Measurements from ENCODE around the gene MAN2A1.

Gene MAN2A1

GRCh38 chr5:109901628-109901981, 211.9 kb downstream of the MAN2A1 start:
- Histone ChIP-seq H3K27ac (ENCODE audit: low read length) (no peak overlapping the region), H3K36me3 (ENCODE audit: control insufficient read depth in 2 of 2, insufficient read depth in 2 of 2, low read length in 2 of 2) (no peaks in the 10 kb centered on the region), H3K9ac (ENCODE audit: low read length in 2 of 2) (no peak overlapping the region), H3K9me3 (ENCODE audit: control insufficient read depth in 2 of 2, low read length in 2 of 2) (no peaks in the 10 kb centered on the region), H3K4me1 (ENCODE audit: control insufficient read depth, insufficient read depth, low read length) (no peaks in the 10 kb centered on the region), H3K27me3 (ENCODE audit: control insufficient read depth in 1 of 2, insufficient read depth in 2 of 2, low read length in 2 of 2) (no peaks in the 10 kb centered on the region), H3K4me3 (ENCODE audit: low read length in 2 of 2) (no peak overlapping the region)

- H3K27me3 ChIP-seq (ENCODE audit: control insufficient read depth in 1 of 2, insufficient read depth in 2 of 2, low read length in 2 of 2): no peaks in the 10 kb centered on the region
- no peaks in the 10 kb centered on the region for H3K9me3 ChIP-seq (ENCODE audit: control insufficient read depth in 2 of 2, low read length in 2 of 2)
- no peaks in the 10 kb centered on the region for H3K36me3 ChIP-seq (ENCODE audit: control insufficient read depth in 2 of 2, insufficient read depth in 2 of 2, low read length in 2 of 2)
- peaks cover 2% of the 10 kb centered on the region for H3K4me1 ChIP-seq (ENCODE audit: control insufficient read depth, insufficient read depth, low read length)
- no peak overlapping the region for H3K9ac ChIP-seq (ENCODE audit: low read length in 2 of 2)
- no peak overlapping the region for H3K27ac ChIP-seq (ENCODE audit: low read length)
- H3K4me3 ChIP-seq (ENCODE audit: low read length in 2 of 2): no peak overlapping the region
Measured at GRCh38 chr5:109903061-109903460, 213.3 kb downstream of the MAN2A1 start.

DNA sequence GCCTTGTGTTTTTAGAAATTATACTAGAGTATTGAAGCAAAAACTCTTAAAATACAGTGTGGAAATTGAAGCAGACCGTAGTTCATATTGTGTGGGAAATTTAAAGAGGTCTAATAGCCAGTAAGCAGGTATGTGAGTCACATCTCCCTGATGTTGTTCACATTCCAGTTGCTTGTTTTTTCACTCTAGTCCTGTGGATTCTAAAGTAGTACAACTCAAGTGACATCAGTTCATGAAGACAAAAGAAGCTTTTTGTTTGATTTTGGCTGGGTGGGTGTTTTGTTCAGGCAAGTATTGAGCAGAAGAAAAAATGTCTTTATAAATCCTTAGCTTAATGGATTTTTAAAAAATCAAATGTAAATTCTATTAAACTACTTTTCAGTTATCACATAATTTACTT, 216.2 kb downstream of the MAN2A1 start:
- Histone ChIP-seq H3K4me1 (ENCODE audit: control insufficient read depth, insufficient read depth, low read length) (peaks cover 2% of the 10 kb centered on the region), H3K9me3 (ENCODE audit: control insufficient read depth in 2 of 2, low read length in 2 of 2) (no peaks in the 10 kb centered on the region), H3K36me3 (ENCODE audit: control insufficient read depth in 2 of 2, insufficient read depth in 2 of 2, low read length in 2 of 2) (no peaks in the 10 kb centered on the region), H3K27ac (ENCODE audit: low read length) (no peak overlapping the region), H3K4me3 (ENCODE audit: low read length in 2 of 2) (no peak overlapping the region), H3K27me3 (ENCODE audit: control insufficient read depth in 1 of 2, insufficient read depth in 2 of 2, low read length in 2 of 2) (no peaks in the 10 kb centered on the region), H3K9ac (ENCODE audit: low read length in 2 of 2) (no peak overlapping the region)

- H3K27me3 ChIP-seq (ENCODE audit: control insufficient read depth in 1 of 2, insufficient read depth in 2 of 2, low read length in 2 of 2): no peaks in the 10 kb centered on the region
- peaks cover 2% of the 10 kb centered on the region for H3K4me1 ChIP-seq (ENCODE audit: control insufficient read depth, insufficient read depth, low read length)
- H3K36me3 ChIP-seq (ENCODE audit: control insufficient read depth in 2 of 2, insufficient read depth in 2 of 2, low read length in 2 of 2): no peaks in the 10 kb centered on the region
- no peaks in the 10 kb centered on the region for H3K9me3 ChIP-seq (ENCODE audit: control insufficient read depth in 2 of 2, low read length in 2 of 2)
- H3K4me3 ChIP-seq (ENCODE audit: low read length in 2 of 2): no peak overlapping the region
- H3K9ac ChIP-seq (ENCODE audit: low read length in 2 of 2): no peak overlapping the region
- no peak overlapping the region for H3K27ac ChIP-seq (ENCODE audit: low read length)
Measured at GRCh38 chr5:109907189-109907588, 217.5 kb downstream of the MAN2A1 start.

GRCh38 chr5:109907731-109908130, 218.0 kb downstream of the MAN2A1 start:
- no peaks in the 10 kb centered on the region for H3K9me3 ChIP-seq (ENCODE audit: control insufficient read depth in 2 of 2, low read length in 2 of 2)
- no peak overlapping the region for H3K9ac ChIP-seq (ENCODE audit: low read length in 2 of 2)
- no peak overlapping the region for H3K27ac ChIP-seq (ENCODE audit: low read length)
- H3K4me3 ChIP-seq (ENCODE audit: low read length in 2 of 2): no peak overlapping the region
- H3K4me1 ChIP-seq (ENCODE audit: control insufficient read depth, insufficient read depth, low read length): peaks cover 2% of the 10 kb centered on the region
- H3K36me3 ChIP-seq (ENCODE audit: control insufficient read depth in 2 of 2, insufficient read depth in 2 of 2, low read length in 2 of 2): no peaks in the 10 kb centered on the region
- H3K27me3 ChIP-seq (ENCODE audit: control insufficient read depth in 1 of 2, insufficient read depth in 2 of 2, low read length in 2 of 2): no peaks in the 10 kb centered on the region

DNA sequence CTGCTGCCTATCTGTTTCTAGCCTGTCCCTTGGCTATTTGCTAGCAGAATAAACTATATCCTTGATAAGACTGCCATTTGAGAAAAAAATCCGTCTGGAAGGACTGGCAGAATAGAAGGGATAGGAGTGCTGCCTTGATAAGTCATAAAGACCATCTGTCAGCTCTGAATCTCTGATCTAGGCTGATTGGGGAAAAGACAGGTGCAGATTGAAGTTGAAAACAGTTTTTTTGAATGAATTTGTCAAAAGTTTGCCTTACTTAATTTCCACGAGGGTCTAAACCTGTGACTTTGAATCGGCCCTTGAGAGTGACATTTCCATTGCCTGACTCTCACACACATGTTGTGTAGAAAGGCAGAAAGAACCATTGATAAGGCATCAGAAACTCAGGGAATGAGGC, 218.6 kb downstream of the MAN2A1 start:
- H3K27me3 ChIP-seq (ENCODE audit: control insufficient read depth in 1 of 2, insufficient read depth in 2 of 2, low read length in 2 of 2): no peaks in the 10 kb centered on the region
- no peaks in the 10 kb centered on the region for H3K36me3 ChIP-seq (ENCODE audit: control insufficient read depth in 2 of 2, insufficient read depth in 2 of 2, low read length in 2 of 2)
- peaks cover 2% of the 10 kb centered on the region for H3K4me1 ChIP-seq (ENCODE audit: control insufficient read depth, insufficient read depth, low read length)
- H3K4me3 ChIP-seq (ENCODE audit: low read length in 2 of 2): no peak overlapping the region
- no peak overlapping the region for H3K27ac ChIP-seq (ENCODE audit: low read length)
- no peak overlapping the region for H3K9ac ChIP-seq (ENCODE audit: low read length in 2 of 2)
- no peaks in the 10 kb centered on the region for H3K9me3 ChIP-seq (ENCODE audit: control insufficient read depth in 2 of 2, low read length in 2 of 2)

DNA sequence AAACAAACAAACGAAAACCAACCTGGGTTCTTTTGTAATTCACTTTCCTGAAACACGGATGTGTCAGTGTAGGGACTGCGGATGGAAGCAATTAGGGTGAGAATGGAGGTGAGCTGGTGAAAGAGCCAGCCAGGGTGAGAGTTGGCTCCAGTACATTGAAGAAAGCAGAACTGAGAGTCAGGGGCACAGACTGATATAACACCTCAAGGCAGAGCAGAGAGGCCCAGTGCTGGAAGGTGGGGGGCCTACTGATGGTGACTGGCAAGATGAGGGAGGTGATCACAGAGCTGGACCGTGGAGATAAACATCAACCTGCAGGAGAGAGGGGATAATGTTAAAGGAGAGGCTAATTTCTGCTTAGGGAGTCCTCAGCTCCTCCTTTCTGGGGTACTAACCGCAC, 221.1 kb downstream of the MAN2A1 start:
- Histone ChIP-seq H3K27ac (ENCODE audit: low read length) (no peak overlapping the region), H3K9ac (ENCODE audit: low read length in 2 of 2) (no peak overlapping the region), H3K9me3 (ENCODE audit: control insufficient read depth in 2 of 2, low read length in 2 of 2) (no peaks in the 10 kb centered on the region), H3K36me3 (ENCODE audit: control insufficient read depth in 2 of 2, insufficient read depth in 2 of 2, low read length in 2 of 2) (no peaks in the 10 kb centered on the region), H3K4me1 (ENCODE audit: control insufficient read depth, insufficient read depth, low read length) (peaks cover 2% of the 10 kb centered on the region), H3K27me3 (ENCODE audit: control insufficient read depth in 1 of 2, insufficient read depth in 2 of 2, low read length in 2 of 2) (no peaks in the 10 kb centered on the region), H3K4me3 (ENCODE audit: low read length in 2 of 2) (no peak overlapping the region)

GRCh38 chr5:109911731-109912130, 222.0 kb downstream of the MAN2A1 start:
- Histone ChIP-seq H3K4me1 (ENCODE audit: control insufficient read depth, insufficient read depth, low read length) (peaks cover 2% of the 10 kb centered on the region), H3K27me3 (ENCODE audit: control insufficient read depth in 1 of 2, insufficient read depth in 2 of 2, low read length in 2 of 2) (no peaks in the 10 kb centered on the region), H3K4me3 (ENCODE audit: low read length in 2 of 2) (no peak overlapping the region), H3K36me3 (ENCODE audit: control insufficient read depth in 2 of 2, insufficient read depth in 2 of 2, low read length in 2 of 2) (no peaks in the 10 kb centered on the region), H3K9ac (ENCODE audit: low read length in 2 of 2) (no peak overlapping the region), H3K27ac (ENCODE audit: low read length) (no peak overlapping the region), H3K9me3 (ENCODE audit: control insufficient read depth in 2 of 2, low read length in 2 of 2) (no peaks in the 10 kb centered on the region)

- no peak overlapping the region for H3K9ac ChIP-seq (ENCODE audit: low read length in 2 of 2)
- no peaks in the 10 kb centered on the region for H3K27me3 ChIP-seq (ENCODE audit: control insufficient read depth in 1 of 2, insufficient read depth in 2 of 2, low read length in 2 of 2)
- no peaks in the 10 kb centered on the region for H3K36me3 ChIP-seq (ENCODE audit: control insufficient read depth in 2 of 2, insufficient read depth in 2 of 2, low read length in 2 of 2)
- H3K4me3 ChIP-seq (ENCODE audit: low read length in 2 of 2): no peak overlapping the region
- no peak overlapping the region for H3K27ac ChIP-seq (ENCODE audit: low read length)
- no peaks in the 10 kb centered on the region for H3K9me3 ChIP-seq (ENCODE audit: control insufficient read depth in 2 of 2, low read length in 2 of 2)
- no peaks in the 10 kb centered on the region for H3K4me1 ChIP-seq (ENCODE audit: control insufficient read depth, insufficient read depth, low read length)
Measured at GRCh38 chr5:109914906-109915305, 225.2 kb downstream of the MAN2A1 start.

GRCh38 chr5:109916481-109917153, 226.9 kb downstream of the MAN2A1 start:
- no peaks in the 10 kb centered on the region for H3K9me3 ChIP-seq (ENCODE audit: control insufficient read depth in 2 of 2, low read length in 2 of 2)
- no peaks in the 10 kb centered on the region for H3K36me3 ChIP-seq (ENCODE audit: control insufficient read depth in 2 of 2, insufficient read depth in 2 of 2, low read length in 2 of 2)
- H3K27me3 ChIP-seq (ENCODE audit: control insufficient read depth in 1 of 2, insufficient read depth in 2 of 2, low read length in 2 of 2): no peaks in the 10 kb centered on the region
- no peak overlapping the region for H3K9ac ChIP-seq (ENCODE audit: low read length in 2 of 2)
- H3K27ac ChIP-seq (ENCODE audit: low read length): no peak overlapping the region
- no peak overlapping the region for H3K4me3 ChIP-seq (ENCODE audit: low read length in 2 of 2)
- peaks cover 2% of the 10 kb centered on the region for H3K4me1 ChIP-seq (ENCODE audit: control insufficient read depth, insufficient read depth, low read length)

All from stomach smooth muscle (tissue), 2 donors.